AML-193 (cell line): ENCODE measurements around the gene PNLIPRP1.

Experiments
- DNase-seq, 2 experiments: peaks; one replicate each; lab custom pipeline; 2025; lab: John Stamatoyannopoulos, UW

Gene PNLIPRP1

GRCh38 chr10:116631871-116632295, 41.1 kb downstream of the PNLIPRP1 start:
- no peak for DNase-seq

GRCh38 chr10:116632596-116633215, 41.9 kb downstream of the PNLIPRP1 start:
- DNase-seq, result no peak

- no peak for DNase-seq
Observed at GRCh38 chr10:116633216-116633600, 42.4 kb downstream of the PNLIPRP1 start.

GRCh38 chr10:116634126-116634975, 43.6 kb downstream of the PNLIPRP1 start:
- DNase-seq, result no peak

- no peak for DNase-seq
Observed at GRCh38 chr10:116636385-116636784, 45.6 kb downstream of the PNLIPRP1 start.

- DNase-seq, result no peak
Observed at GRCh38 chr10:116636976-116637375, 46.2 kb downstream of the PNLIPRP1 start.

- no peak for DNase-seq
Observed at GRCh38 chr10:116637830-116638229, 47.1 kb downstream of the PNLIPRP1 start.

- no peak for DNase-seq
Observed at GRCh38 chr10:116646502-116646901, 55.7 kb downstream of the PNLIPRP1 start.

- no peak for DNase-seq
Observed at GRCh38 chr10:116648903-116649302, 58.1 kb downstream of the PNLIPRP1 start.

GRCh38 chr10:116653885-116654284, 63.1 kb downstream of the PNLIPRP1 start:
- DNase-seq, result no peak

- no peak for DNase-seq
Observed at GRCh38 chr10:116654816-116655215, 64.1 kb downstream of the PNLIPRP1 start.

- no peak for DNase-seq
Observed at GRCh38 chr10:116655568-116655967, 64.8 kb downstream of the PNLIPRP1 start.

GRCh38 chr10:116656044-116656443, 65.3 kb downstream of the PNLIPRP1 start:
- no peak for DNase-seq

GRCh38 chr10:116657863-116658551, 67.2 kb downstream of the PNLIPRP1 start:
- no peak for DNase-seq
